ENCODE measurements around the gene GMCL2. TPM values are rescaled to one million over a fixed set of nuclear protein-coding genes. Genes with fewer than 3 reads are reported as not detected.

GMCL2 gene
- total and polyA plus RNA-seq, 12 donors = not detected

GRCh38 chr5:178192244-178192643 lies 5.1 kb upstream of the GMCL2 start:
- Histone ChIP-seq H3K27ac (no peak overlapping the region), H3K27me3 (peaks cover 0 to 44% (median 16%) of the 10 kb centered on the region in 7 donors), H3K4me3 (no peak overlapping the region), H3K9me3 (no peaks in the 10 kb centered on the region), H3K4me1 (peaks cover 0 to 6% (median 0%) of the 10 kb centered on the region in 9 donors), H3K36me3 (no peaks in the 10 kb centered on the region)
- intact Hi-C loops (cut with DNase I) = no loop called here
- no peak for DNase-seq
- ATAC-seq = no peak
- no peak for TF ChIP-seq CTCF (IDR thresholded peaks at IDR 0.05)
- 67% methylated on average over 2 of the region's 2 CpGs for WGBS, 2 donors

GRCh38 chr5:178191661-178192060 lies 4.5 kb upstream of the GMCL2 start:
- Histone ChIP-seq H3K27me3 (peaks cover 0 to 44% (median 16%) of the 10 kb centered on the region in 7 donors), H3K36me3 (no peaks in the 10 kb centered on the region), H3K9me3 (no peaks in the 10 kb centered on the region), H3K4me3 (no peak overlapping the region), H3K27ac (no peak overlapping the region), H3K4me1 (peaks cover 0 to 6% (median 0%) of the 10 kb centered on the region in 9 donors)
- no peak for ATAC-seq
- 73 to 88% methylated on average over 4 of the region's 4 CpGs for WGBS, 2 donors
- intact Hi-C loops (cut with DNase I) = no loop called here
- TF ChIP-seq CTCF (IDR thresholded peaks at IDR 0.05) = no peak
- DNase-seq = no peak

- intact Hi-C loops (cut with DNase I) = no loop called here
- WGBS, 2 donors = 42 to 61% methylated on average over 2 of the region's 2 CpGs
- TF ChIP-seq CTCF (IDR thresholded peaks at IDR 0.05) = no peak
- ATAC-seq (no peak), DNase-seq (no peak)
- no peaks in the 10 kb centered on the region for H3K9me3 ChIP-seq
- H3K27me3 ChIP-seq = peaks cover 0 to 36% (median 11%) of the 10 kb centered on the region in 7 donors
- no peak overlapping the region for H3K27ac ChIP-seq
- H3K4me1 ChIP-seq = peaks cover 0 to 6% (median 0%) of the 10 kb centered on the region in 9 donors
- H3K4me3 ChIP-seq = no peak overlapping the region
- H3K36me3 ChIP-seq = no peaks in the 10 kb centered on the region
Observed at GRCh38 chr5:178189433-178189832, 2.3 kb upstream of the GMCL2 start.

GRCh38 chr5:178186427-178186826 lies 744 bp downstream of the GMCL2 start:
- H3K36me3 ChIP-seq = no peaks in the 10 kb centered on the region
- no peaks in the 10 kb centered on the region for H3K9me3 ChIP-seq
- TF ChIP-seq CTCF (IDR thresholded peaks at IDR 0.05) = no peak
- no peak overlapping the region for H3K27ac ChIP-seq
- no peak overlapping the region for H3K4me3 ChIP-seq
- DNase-seq (no peak), ATAC-seq (no peak)
- 61 to 74% methylated on average over 6 of the region's 6 CpGs for WGBS, 2 donors
- peaks cover 0 to 30% (median 0%) of the 10 kb centered on the region in 7 donors for H3K27me3 ChIP-seq
- intact Hi-C loops (cut with DNase I) = no loop called here
- H3K4me1 ChIP-seq = peaks cover 0 to 12% (median 0%) of the 10 kb centered on the region in 9 donors
